ENCODE results near the gene LEF1.

The LEF1 gene

GRCh38 chr4:108120789-108121188 is 47.9 kb downstream of the LEF1 start:
- no peaks in the 10 kb centered on the region for H3K27me3 Mint-ChIP-seq (ENCODE audit: low read depth)
- no peak overlapping the region for H3K4me3 Mint-ChIP-seq
- H3K9me3 Mint-ChIP-seq: no peaks in the 10 kb centered on the region
- H3K27ac Mint-ChIP-seq: peak overlapping the region; percentile 24
- peaks cover 41% of the 10 kb centered on the region for H3K36me3 Mint-ChIP-seq (ENCODE audit: low read depth)
- peaks cover 60% of the 10 kb centered on the region for H3K4me1 Mint-ChIP-seq (ENCODE audit: low read depth)
- no peak for DNase-seq (ENCODE audit: low spot score)

DNA sequence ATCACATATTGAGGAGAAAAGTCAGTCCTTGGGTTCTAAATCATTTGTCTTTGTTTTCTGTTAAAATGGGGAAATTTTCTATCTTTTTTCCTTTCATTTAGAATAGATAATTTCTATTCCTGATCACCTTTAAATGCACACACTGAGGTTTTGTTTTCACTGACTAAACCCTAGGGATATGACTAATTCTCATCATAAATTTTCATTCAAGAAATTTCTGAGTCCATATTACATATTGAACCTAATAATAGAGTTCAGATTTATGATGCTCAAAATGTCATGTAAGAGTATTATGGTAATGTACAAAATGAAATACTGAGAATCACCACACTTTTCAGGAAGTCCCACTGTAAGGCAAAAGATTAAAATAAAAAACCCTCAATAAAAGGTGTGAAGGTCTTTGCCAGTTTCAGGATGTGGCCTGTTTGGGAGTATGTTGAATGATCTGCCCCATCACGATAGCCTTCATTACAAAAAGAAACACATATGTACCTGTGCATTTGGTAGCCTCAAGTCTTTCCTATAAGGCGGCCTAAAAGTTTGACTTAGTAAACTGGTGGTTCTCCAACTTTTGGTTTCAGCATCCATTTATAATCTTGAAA is 49.4 kb downstream of the LEF1 start:
- Mint-ChIP-seq H3K27me3 (ENCODE audit: low read depth) (no peaks in the 10 kb centered on the region), H3K4me3 (peak overlapping the region; percentile 77), H3K4me1 (ENCODE audit: low read depth) (peaks cover 73% of the 10 kb centered on the region), H3K9me3 (no peaks in the 10 kb centered on the region), H3K36me3 (ENCODE audit: low read depth) (peaks cover 37% of the 10 kb centered on the region), H3K27ac (peak overlapping the region; percentile 56)
- DNase-seq (ENCODE audit: low spot score): no peak

GRCh38 chr4:108118505-108118904 is 50.2 kb downstream of the LEF1 start:
- Mint-ChIP-seq H3K4me3 (peak overlapping the region; percentile 77), H3K27ac (peak overlapping the region; percentile 72), H3K36me3 (ENCODE audit: low read depth) (peaks cover 35% of the 10 kb centered on the region), H3K4me1 (ENCODE audit: low read depth) (peaks cover 79% of the 10 kb centered on the region), H3K27me3 (ENCODE audit: low read depth) (no peaks in the 10 kb centered on the region), H3K9me3 (no peaks in the 10 kb centered on the region)
- no peak for DNase-seq (ENCODE audit: low spot score)

GRCh38 chr4:108117418-108118182 is 51.1 kb downstream of the LEF1 start:
- no peak for DNase-seq (ENCODE audit: low spot score)
- Mint-ChIP-seq H3K4me3 (peak overlapping the region; percentile 77), H3K27ac (peak overlapping the region; percentile 78), H3K4me1 (ENCODE audit: low read depth) (peaks cover 85% of the 10 kb centered on the region), H3K27me3 (ENCODE audit: low read depth) (no peaks in the 10 kb centered on the region), H3K36me3 (ENCODE audit: low read depth) (peaks cover 31% of the 10 kb centered on the region), H3K9me3 (no peaks in the 10 kb centered on the region)

- Mint-ChIP-seq H3K9me3 (no peaks in the 10 kb centered on the region), H3K4me1 (ENCODE audit: low read depth) (peaks cover 88% of the 10 kb centered on the region), H3K27ac (peak overlapping the region; percentile 88), H3K27me3 (ENCODE audit: low read depth) (no peaks in the 10 kb centered on the region), H3K36me3 (ENCODE audit: low read depth) (peaks cover 34% of the 10 kb centered on the region), H3K4me3 (peak overlapping the region; percentile 77)
- peak; percentile 45 for DNase-seq (ENCODE audit: low spot score)
These were observed 52.1 kb downstream of the LEF1 start for GRCh38 chr4:108116423-108117168.

- Mint-ChIP-seq H3K4me1 (ENCODE audit: low read depth) (peaks cover 87% of the 10 kb centered on the region), H3K9me3 (no peaks in the 10 kb centered on the region), H3K4me3 (peak overlapping the region; percentile 77), H3K27ac (peak overlapping the region; percentile 88), H3K36me3 (ENCODE audit: low read depth) (peaks cover 36% of the 10 kb centered on the region), H3K27me3 (ENCODE audit: low read depth) (no peaks in the 10 kb centered on the region)
- no peak for DNase-seq (ENCODE audit: low spot score)
These were observed 53.6 kb downstream of the LEF1 start for GRCh38 chr4:108115168-108115526.

DNA sequence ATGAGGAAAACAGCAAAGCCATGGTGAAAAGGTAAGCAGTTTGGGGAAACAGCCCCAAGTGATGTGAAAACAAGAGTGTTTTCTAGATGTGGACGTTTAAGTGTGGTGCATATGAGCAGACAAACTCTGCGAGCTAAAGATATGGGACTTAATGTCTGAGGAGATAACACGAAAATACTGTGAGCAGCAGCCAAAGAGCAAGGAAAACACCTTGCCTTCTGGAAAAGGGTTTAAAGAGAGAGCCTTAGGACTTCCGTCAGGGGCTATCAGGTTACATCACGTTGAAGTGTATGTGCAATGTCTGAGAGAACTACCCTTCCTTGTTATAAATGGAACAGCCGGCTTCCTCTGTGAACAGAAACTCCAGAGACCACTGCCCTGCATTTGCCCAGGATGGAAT is 54.2 kb downstream of the LEF1 start:
- H3K36me3 Mint-ChIP-seq (ENCODE audit: low read depth): peaks cover 40% of the 10 kb centered on the region
- no peaks in the 10 kb centered on the region for H3K9me3 Mint-ChIP-seq
- peak overlapping the region; percentile 91 for H3K27ac Mint-ChIP-seq
- H3K4me1 Mint-ChIP-seq (ENCODE audit: low read depth): peaks cover 91% of the 10 kb centered on the region
- no peaks in the 10 kb centered on the region for H3K27me3 Mint-ChIP-seq (ENCODE audit: low read depth)
- DNase-seq (ENCODE audit: low spot score): no peak
- H3K4me3 Mint-ChIP-seq: peak overlapping the region; percentile 77

- H3K36me3 Mint-ChIP-seq (ENCODE audit: low read depth): peaks cover 40% of the 10 kb centered on the region
- no peaks in the 10 kb centered on the region for H3K27me3 Mint-ChIP-seq (ENCODE audit: low read depth)
- H3K9me3 Mint-ChIP-seq: no peaks in the 10 kb centered on the region
- DNase-seq (ENCODE audit: low spot score): peak; percentile 43
- peak overlapping the region; percentile 77 for H3K4me3 Mint-ChIP-seq
- H3K4me1 Mint-ChIP-seq (ENCODE audit: low read depth): peaks cover 90% of the 10 kb centered on the region
- H3K27ac Mint-ChIP-seq: peak overlapping the region; percentile 91
These were observed 55.5 kb downstream of the LEF1 start for GRCh38 chr4:108113229-108113628.

- no peak overlapping the region for H3K27ac Mint-ChIP-seq
- H3K9me3 Mint-ChIP-seq: no peaks in the 10 kb centered on the region
- H3K4me3 Mint-ChIP-seq: peak overlapping the region; percentile 29
- DNase-seq (ENCODE audit: low spot score): no peak
- H3K4me1 Mint-ChIP-seq (ENCODE audit: low read depth): peaks cover 86% of the 10 kb centered on the region
- H3K36me3 Mint-ChIP-seq (ENCODE audit: low read depth): peaks cover 42% of the 10 kb centered on the region
- no peaks in the 10 kb centered on the region for H3K27me3 Mint-ChIP-seq (ENCODE audit: low read depth)
These were observed 57.0 kb downstream of the LEF1 start for GRCh38 chr4:108111781-108112180.

- Mint-ChIP-seq H3K4me1 (ENCODE audit: low read depth) (peaks cover 86% of the 10 kb centered on the region), H3K9me3 (no peaks in the 10 kb centered on the region), H3K36me3 (ENCODE audit: low read depth) (peaks cover 52% of the 10 kb centered on the region), H3K27me3 (ENCODE audit: low read depth) (no peaks in the 10 kb centered on the region), H3K4me3 (peak overlapping the region; percentile 60), H3K27ac (peak overlapping the region; percentile 69)
- DNase-seq (ENCODE audit: low spot score): no peak
These were observed 58.3 kb downstream of the LEF1 start for GRCh38 chr4:108110450-108110849.

GRCh38 chr4:108109997-108110416 is 58.7 kb downstream of the LEF1 start:
- Mint-ChIP-seq H3K4me1 (ENCODE audit: low read depth) (peaks cover 82% of the 10 kb centered on the region), H3K27me3 (ENCODE audit: low read depth) (no peaks in the 10 kb centered on the region), H3K9me3 (no peaks in the 10 kb centered on the region), H3K36me3 (ENCODE audit: low read depth) (peaks cover 52% of the 10 kb centered on the region), H3K27ac (peak overlapping the region; percentile 69), H3K4me3 (peak overlapping the region; percentile 60)
- DNase-seq (ENCODE audit: low spot score): no peak

GRCh38 chr4:108109111-108109510 is 59.6 kb downstream of the LEF1 start:
- no peak for DNase-seq (ENCODE audit: low spot score)
- Mint-ChIP-seq H3K4me1 (ENCODE audit: low read depth) (peaks cover 76% of the 10 kb centered on the region), H3K36me3 (ENCODE audit: low read depth) (peaks cover 50% of the 10 kb centered on the region), H3K9me3 (no peaks in the 10 kb centered on the region), H3K27me3 (ENCODE audit: low read depth) (no peaks in the 10 kb centered on the region), H3K4me3 (peak overlapping the region; percentile 77), H3K27ac (peak overlapping the region; percentile 83)

- Mint-ChIP-seq H3K9me3 (no peaks in the 10 kb centered on the region), H3K27me3 (ENCODE audit: low read depth) (no peaks in the 10 kb centered on the region), H3K27ac (peak overlapping the region; percentile 96), H3K4me1 (ENCODE audit: low read depth) (peaks cover 67% of the 10 kb centered on the region), H3K36me3 (ENCODE audit: low read depth) (peaks cover 57% of the 10 kb centered on the region), H3K4me3 (peak overlapping the region; percentile 75)
- peak; percentile 81 for DNase-seq (ENCODE audit: low spot score)
These were observed 60.9 kb downstream of the LEF1 start for GRCh38 chr4:108107729-108108382.

All from T-helper 2 cell treated with Interferon-gamma antibody and Interleukin-4, amounts not matched to agents 5 μg/mL and 100 μg/mL, for 36 hours (primary cell).